22Rv1 (cell line): ENCODE measurements around the gene ATF6B.
"Not testable (repeated sequence)": the region's sequence is repeated elsewhere in the genome, so short reads cannot be mapped to it uniquely, and the experiment has no call there.

Source experiments
- CTCF ChIP-seq: fragments of 450-650 bp; IDR thresholded peaks from 2 replicates; pipeline ENCODE4 v1.5.1; 2017; ENCODE audit warnings: mild to moderate bottlenecking
- ZFX ChIP-seq: fragments of 450-650 bp; IDR thresholded peaks from 2 replicates; pipeline ENCODE4 v1.6.1; 2017; ENCODE audit warnings: antibody characterized with exemption, borderline replicate concordance

GRCh38 chr6:32067521-32067920 lies 60.5 kb downstream of the ATF6B start:
- not testable (repeated sequence) for TF ChIP-seq CTCF, ZFX
